ENCODE measurements around the gene CAPN13. TPM values are rescaled to one million over a fixed set of nuclear protein-coding genes. Genes with fewer than 3 reads are reported as not detected.

The CAPN13 gene
- total and polyA plus RNA-seq, 2 of the 4 experiments (the other 2 are of a cell fraction), result not detected

- H3K27ac ChIP-seq (ENCODE audit: insufficient read depth, low read length), result no peak overlapping the region
- H4K8ac ChIP-seq (ENCODE audit: low read depth in 2 of 2, low read length in 2 of 2), result no peak overlapping the region
- no TSS peak for BruUV-seq (replicated peaks)
- H3K36me3 ChIP-seq (ENCODE audit: control insufficient read depth, insufficient read depth, low read length), result no peaks in the 10 kb centered on the region
- no peak for DNase-seq
- no peak overlapping the region for H2AK5ac ChIP-seq (ENCODE audit: low read depth, low read length)
- H3K9me3 ChIP-seq (ENCODE audit: control insufficient read depth, insufficient read depth, low read length), result no peaks in the 10 kb centered on the region
- no peak for ATAC-seq (ENCODE audit: low read depth)
- H3K56ac ChIP-seq (ENCODE audit: extremely low read depth, insufficient read depth, low read length), result no peak overlapping the region
- no peak overlapping the region for H3K18ac ChIP-seq (ENCODE audit: low read depth, low read length)
- H3K14ac ChIP-seq (replicated peaks; ENCODE audit: low read depth, low read length), result no peak overlapping the region
- H3K4me1 ChIP-seq (ENCODE audit: control insufficient read depth, insufficient read depth, low read length), result no peaks in the 10 kb centered on the region
- no peak overlapping the region for H4K91ac ChIP-seq (ENCODE audit: insufficient read depth, low read depth, low read length)
- peaks cover 2% of the 10 kb centered on the region; the same call in 1 of the 2 replicates for H3K27me3 ChIP-seq (ENCODE audit: control insufficient read depth, insufficient read depth, low read length)
- ChIA-PET CTCF (no interaction called here), POLR2A (ENCODE audit: unreplicated experiment) (no interaction called here)
- no peak overlapping the region for H2BK5ac ChIP-seq (ENCODE audit: low read depth, low read length, poor library complexity, severe bottlenecking)
- no peak overlapping the region for H4K5ac ChIP-seq (ENCODE audit: low read depth, low read length)
- no peak overlapping the region for H3K4ac ChIP-seq (ENCODE audit: low read depth, low read length)
- H4K20me1 ChIP-seq (ENCODE audit: insufficient read depth, low read length), result no peaks in the 10 kb centered on the region
- TF ChIP-seq MAZ (IDR thresholded peaks at IDR 0.05; ENCODE audit: borderline replicate concordance, low read depth, low read length) (no peak), BHLHE40 (IDR thresholded peaks at IDR 0.05; ENCODE audit: low read depth, low read length) (no peak), CEBPB (IDR thresholded peaks at IDR 0.05; ENCODE audit: low read depth, low read length) (no peak), RFX5 (IDR thresholded peaks at IDR 0.05; ENCODE audit: low read depth, low read length) (no peak), CHD1 (IDR thresholded peaks at IDR 0.05; ENCODE audit: low read depth, low read length) (no peak), USF2 (IDR thresholded peaks at IDR 0.05; ENCODE audit: low read depth, low read length) (no peak), CTCF (conservative IDR thresholded peaks at IDR 0.05; ENCODE audit: low read depth, low read length) (no peak), MAFK (IDR thresholded peaks at IDR 0.05; ENCODE audit: low read depth, low read length) (no peak), POLR2A (IDR thresholded peaks at IDR 0.05; ENCODE audit: low read depth, low read length) (no peak), SMC3 (IDR thresholded peaks at IDR 0.05; ENCODE audit: low read depth, low read length) (no peak), RAD21 (IDR thresholded peaks at IDR 0.05; ENCODE audit: low read length) (no peak), MXI1 (IDR thresholded peaks at IDR 0.05; ENCODE audit: borderline replicate concordance, low read depth, low read length) (no peak), FOS (IDR thresholded peaks at IDR 0.05; ENCODE audit: low read depth, low read length) (no peak), NFE2L2 (IDR thresholded peaks at IDR 0.05; ENCODE audit: low read depth, low read length) (no peak), RCOR1 (IDR thresholded peaks at IDR 0.05; ENCODE audit: insufficient replicate concordance, low read length) (no peak)
- TF ChIP-seq, protein P1, sequence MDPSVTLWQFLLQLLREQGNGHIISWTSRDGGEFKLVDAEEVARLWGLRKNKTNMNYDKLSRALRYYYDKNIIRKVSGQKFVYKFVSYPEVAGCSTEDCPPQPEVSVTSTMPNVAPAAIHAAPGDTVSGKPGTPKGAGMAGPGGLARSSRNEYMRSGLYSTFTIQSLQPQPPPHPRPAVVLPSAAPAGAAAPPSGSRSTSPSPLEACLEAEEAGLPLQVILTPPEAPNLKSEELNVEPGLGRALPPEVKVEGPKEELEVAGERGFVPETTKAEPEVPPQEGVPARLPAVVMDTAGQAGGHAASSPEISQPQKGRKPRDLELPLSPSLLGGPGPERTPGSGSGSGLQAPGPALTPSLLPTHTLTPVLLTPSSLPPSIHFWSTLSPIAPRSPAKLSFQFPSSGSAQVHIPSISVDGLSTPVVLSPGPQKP (IDR thresholded peaks at IDR 0.05; ENCODE audit: borderline replicate concordance, low read depth, low read length), result no peak
- no peaks in the 10 kb centered on the region for H3K9me1 ChIP-seq (ENCODE audit: insufficient read depth, low read length)
- in situ Hi-C loops (cut with MboI; ENCODE audit: low sequenced_read_pairs), result no loop called here
- H2AFZ ChIP-seq (replicated peaks; ENCODE audit: low read length, poor library complexity), result no peak overlapping the region
- no peak overlapping the region for H2BK20ac ChIP-seq (ENCODE audit: low read depth, low read length)
- no peak overlapping the region for H2AK9ac ChIP-seq (replicated peaks; ENCODE audit: low read depth, low read length, poor library complexity)
- H3K23ac ChIP-seq (ENCODE audit: low read depth, low read length), result no peak overlapping the region
- dilution Hi-C loops (cut with HindIII; ENCODE audit: low sequenced_read_pairs, unreplicated experiment), result no loop called here
- H3K4me3 ChIP-seq (ENCODE audit: insufficient read depth, low read depth, low read length), result no peak overlapping the region
- no peak overlapping the region for H2BK120ac ChIP-seq (ENCODE audit: low read depth, low read length)
- intact Hi-C loops (cut with micrococcal nuclease), result no loop called here
- H3K9ac ChIP-seq (ENCODE audit: low read depth, low read length), result no peak overlapping the region
- no peaks in the 10 kb centered on the region for H3K79me1 ChIP-seq (ENCODE audit: low read depth in 1 of 2, low read length in 2 of 2)
- no peak overlapping the region for H2BK15ac ChIP-seq (ENCODE audit: low read depth, low read length)
- no peak overlapping the region for H3K4me2 ChIP-seq (ENCODE audit: low read depth, low read length)
- 34% methylated on average over 5 of the region's 7 CpGs; no CpG with 5 or more reads in 1 of the 2 experiments for WGBS, 2 experiments (ENCODE audit: extremely low coverage in 2 of 2, insufficient read length in 1 of 2)
Measured at GRCh38 chr2:30781961-30782533, 25.2 kb downstream of the CAPN13 start.
